Retina (tissue), 1 donor: ENCODE data around the gene METTL25B.

Source experiments
- DNase-seq: peaks from one replicate; pipeline ENCODE4 v3.0.0-alpha.2; 2016

Gene METTL25B

GRCh38 chr1:156703336-156703735 is 24.9 kb upstream of the METTL25B start:
- DNase-seq = no peak

- no peak for DNase-seq
Measured at GRCh38 chr1:156703741-156704140, 24.5 kb upstream of the METTL25B start.

- no peak for DNase-seq
Measured at GRCh38 chr1:156704166-156704711, 24.0 kb upstream of the METTL25B start.

GRCh38 chr1:156704930-156705320 is 23.3 kb upstream of the METTL25B start:
- DNase-seq = peak; percentile 65

- no peak for DNase-seq
Measured at GRCh38 chr1:156705321-156705917, 22.9 kb upstream of the METTL25B start, which contains the start of gene CRABP2. CRABP2 (minus strand) TSS chr1:156705583; CDS start chr1:156705446, 137 bp downstream.

- DNase-seq = peak; percentile 93
Measured at GRCh38 chr1:156705918-156706656, 22.2 kb upstream of the METTL25B start.

- no peak for DNase-seq
Measured at GRCh38 chr1:156706657-156707416, 21.4 kb upstream of the METTL25B start.

GRCh38 chr1:156707417-156708217 is 20.7 kb upstream of the METTL25B start:
- no peak for DNase-seq

GRCh38 chr1:156708218-156708661 is 20.0 kb upstream of the METTL25B start:
- no peak for DNase-seq

GRCh38 chr1:156709031-156709430 is 19.2 kb upstream of the METTL25B start:
- no peak for DNase-seq

- no peak for DNase-seq
Measured at GRCh38 chr1:156709757-156710489, 18.3 kb upstream of the METTL25B start.

- DNase-seq = no peak
Measured at GRCh38 chr1:156711011-156711817, 17.1 kb upstream of the METTL25B start.

- DNase-seq = no peak
Measured at GRCh38 chr1:156712626-156713025, 15.6 kb upstream of the METTL25B start.

- DNase-seq = no peak
Measured at GRCh38 chr1:156714830-156715229, 13.4 kb upstream of the METTL25B start.

GRCh38 chr1:156717351-156717750 is 10.9 kb upstream of the METTL25B start:
- DNase-seq = no peak

- DNase-seq = no peak
Measured at GRCh38 chr1:156721131-156721530, 7.1 kb upstream of the METTL25B start.

GRCh38 chr1:156721535-156721934 is 6.7 kb upstream of the METTL25B start:
- no peak for DNase-seq

GRCh38 chr1:156725683-156726280 is 2.5 kb upstream of the METTL25B start:
- DNase-seq = peak; percentile 92

GRCh38 chr1:156726549-156727226 is 1.6 kb upstream of the METTL25B start:
- no peak for DNase-seq

GRCh38 chr1:156727492-156727891 is 777 bp upstream of the METTL25B start:
- DNase-seq = no peak
